ENCODE data around the gene SARM1.
"Not testable (repeated sequence)": the region's sequence is repeated elsewhere in the genome, so short reads cannot be mapped to it uniquely, and the experiment has no call there.

Gene SARM1

DNA sequence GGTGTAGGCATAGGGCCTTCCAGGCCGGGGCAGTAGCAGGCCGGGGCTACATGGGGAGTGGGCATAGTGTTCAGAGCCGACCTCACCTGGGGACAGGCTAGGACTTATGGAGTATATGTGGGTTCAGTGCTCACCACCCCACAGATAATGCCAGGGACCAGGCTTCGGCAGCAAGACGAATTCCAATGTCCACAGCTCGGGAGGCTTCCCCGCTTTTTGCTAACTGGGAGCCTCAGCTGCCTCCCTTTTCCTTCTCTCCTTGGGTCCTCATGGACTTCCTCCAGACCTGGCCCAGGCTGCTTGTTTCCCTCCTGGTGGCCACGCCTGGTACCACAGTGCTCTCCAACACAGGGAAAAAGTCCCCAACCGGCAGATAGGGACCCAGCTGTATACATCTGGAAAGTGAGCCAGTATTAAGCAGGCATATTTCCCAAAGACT is 54.6 kb downstream of the SARM1 start:
- DNase-seq (ENCODE audit: low spot score) = no peak

DNA sequence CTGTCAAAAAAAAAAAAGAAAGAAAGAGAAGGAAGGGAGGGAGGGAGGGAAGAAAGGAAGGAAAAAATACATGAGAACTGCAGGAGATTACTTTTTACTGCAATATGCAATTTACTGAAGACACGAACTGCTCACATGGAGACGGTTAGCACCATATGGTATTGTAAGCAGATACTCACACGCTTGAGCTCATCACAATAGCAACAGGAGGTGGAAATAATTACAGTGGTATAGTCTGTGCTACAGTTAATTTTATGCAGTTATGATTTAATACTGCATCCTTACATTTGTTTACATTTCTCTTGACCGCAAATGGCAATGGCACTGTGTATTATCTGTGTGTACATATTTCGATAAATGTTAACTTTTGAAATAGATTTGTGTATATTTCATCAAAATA is 55.9 kb downstream of the SARM1 start:
- no peak for DNase-seq (ENCODE audit: low spot score)

DNA sequence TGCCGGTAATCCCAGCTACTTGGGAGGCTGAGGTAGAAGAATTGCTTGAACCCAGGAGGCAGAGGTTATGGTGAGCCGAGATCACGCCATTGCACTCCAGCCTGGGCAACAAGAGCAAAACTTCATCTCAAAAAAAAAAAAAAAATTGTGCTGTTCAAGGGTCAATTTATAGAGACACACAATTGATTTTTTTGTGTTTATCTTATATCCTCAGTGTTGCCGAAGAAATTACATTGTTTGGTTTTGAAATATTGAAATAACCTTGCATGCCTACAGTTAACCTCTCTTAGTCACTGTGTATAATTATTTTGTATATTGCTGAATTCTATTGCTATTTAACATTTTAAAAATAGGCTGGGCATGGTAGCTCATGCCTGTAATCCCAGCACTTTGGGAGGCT is 56.5 kb downstream of the SARM1 start:
- not testable (repeated sequence) for DNase-seq (ENCODE audit: low spot score)

- no peak for DNase-seq (ENCODE audit: low spot score)
These were observed 62.2 kb downstream of the SARM1 start for GRCh38 chr17:28433721-28434120.

- not testable (repeated sequence) for DNase-seq (ENCODE audit: low spot score)
These were observed 62.8 kb downstream of the SARM1 start for GRCh38 chr17:28434326-28434725.

DNA sequence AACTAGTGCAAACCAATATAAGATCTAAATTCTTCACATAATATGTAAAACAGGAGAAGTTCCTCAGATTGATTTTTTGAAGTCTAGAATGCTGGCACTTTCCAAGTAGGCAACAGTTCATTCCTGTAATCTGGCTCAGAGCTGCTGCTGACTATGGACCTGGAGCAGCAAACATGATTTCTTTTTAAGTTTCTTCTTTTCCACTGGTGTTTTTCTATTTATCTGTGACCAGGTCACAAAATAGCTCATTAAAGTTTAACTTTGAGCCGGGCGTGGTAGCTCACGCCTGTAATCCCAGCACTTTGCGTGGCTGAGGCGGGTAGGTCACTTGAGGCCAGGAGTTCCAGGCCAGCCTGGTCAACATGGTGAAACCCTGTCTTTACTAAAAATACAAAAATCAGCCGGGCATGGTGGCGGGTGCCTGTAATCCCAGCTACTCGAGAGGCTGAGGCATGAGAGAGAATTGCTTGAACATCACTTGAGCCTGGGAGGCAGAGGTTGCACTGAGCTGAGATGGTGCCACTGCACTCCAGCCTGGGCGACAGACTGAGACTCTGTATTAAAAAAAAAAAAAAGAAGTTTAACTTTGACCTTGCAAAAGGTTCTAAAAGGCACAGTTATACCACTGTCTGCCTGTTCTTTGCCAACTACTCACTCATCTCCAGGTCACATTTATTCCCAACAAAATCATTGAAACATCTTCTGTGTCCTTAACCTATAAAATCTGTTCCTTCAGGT is 72.6 kb downstream of the SARM1 start:
- DNase-seq (ENCODE audit: low spot score) = no peak

- DNase-seq (ENCODE audit: low spot score) = no peak
These were observed 75.4 kb downstream of the SARM1 start for GRCh38 chr17:28446716-28447395.

DNA sequence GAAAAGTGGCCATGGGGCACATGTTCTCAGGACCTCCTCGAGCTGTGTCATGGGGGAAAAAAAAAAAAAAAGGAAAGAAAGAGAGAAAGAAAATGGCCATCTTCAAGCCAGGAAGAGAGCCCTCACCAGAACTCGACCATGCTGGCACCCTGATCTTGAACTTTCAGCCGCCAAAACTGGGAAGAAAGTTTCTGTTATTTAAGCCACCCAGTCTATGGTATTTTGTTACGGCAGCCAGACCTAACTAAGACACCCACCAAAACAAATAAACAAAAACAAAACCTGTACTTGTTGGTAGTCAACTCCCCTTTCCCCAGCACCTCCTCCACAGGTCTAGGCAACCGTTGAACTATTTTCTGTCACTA is 75.9 kb downstream of the SARM1 start:
- DNase-seq (ENCODE audit: low spot score) = no peak

- no peak for DNase-seq (ENCODE audit: low spot score)
These were observed 78.4 kb downstream of the SARM1 start for GRCh38 chr17:28449859-28450258.
